ENCODE results near the gene AKAP8L. TPM values are rescaled to one million over a fixed set of nuclear protein-coding genes. Genes with fewer than 3 reads are reported as not detected.
A peak's percentile ranks its signal among the peaks of the same experiment; 100 is the strongest.

AKAP8L gene
- total RNA-seq, 4 donors from 2014 or later, result 122 to 272 (median 204) TPM

- H3K27ac ChIP-seq, result no peak overlapping the region
- TF ChIP-seq POLR2A (IDR thresholded peaks at IDR 0.05) (no peak), CTCF (IDR thresholded peaks at IDR 0.05) (no peak)
- H3K27me3 ChIP-seq, result no peaks in the 10 kb centered on the region
- intact Hi-C loops (cut with DNase I), result no loop called here
- H3K4me3 ChIP-seq (replicated peaks in 1 of 3), result no peak overlapping the region
- 89 to 92% methylated on average over 13 to 15 of the region's 15 CpGs for WGBS, 2 donors
- H3K9me3 ChIP-seq, result no peaks in the 10 kb centered on the region
- no peaks in the 10 kb centered on the region for H3K36me3 ChIP-seq
- H3K4me1 ChIP-seq, result peaks cover 6% of the 10 kb centered on the region in 2 donors
- DNase-seq, result no peak
These were observed 18.0 kb upstream of the AKAP8L start for GRCh38 chr19:15436826-15437110.

GRCh38 chr19:15436012-15436825 lies 17.4 kb upstream of the AKAP8L start:
- Histone ChIP-seq H3K4me3 (replicated peaks in 1 of 3) (no peak overlapping the region), H3K27ac (no peak overlapping the region), H3K36me3 (no peaks in the 10 kb centered on the region), H3K9me3 (no peaks in the 10 kb centered on the region), H3K4me1 (peaks cover 12% of the 10 kb centered on the region in 2 donors), H3K27me3 (no peaks in the 10 kb centered on the region)
- WGBS, 2 donors, result 93 to 94% methylated on average over 10 of the region's 10 CpGs
- no peak for TF ChIP-seq POLR2A (IDR thresholded peaks at IDR 0.05)
- TF ChIP-seq CTCF (IDR thresholded peaks at IDR 0.05), result no peak
- intact Hi-C loops (cut with DNase I), result no loop called here
- DNase-seq, result no peak

- no peak for DNase-seq
- intact Hi-C loops (cut with DNase I), result loop anchor here (2.0 kb wide), 1 partner anchor 15 kb away; the partner anchor contains the start of gene WIZ
- Histone ChIP-seq H3K36me3 (no peaks in the 10 kb centered on the region), H3K4me1 (peaks cover 16 to 23% of the 10 kb centered on the region in 2 donors), H3K27me3 (no peaks in the 10 kb centered on the region), H3K27ac (peak overlapping the region in 2 of 3 donors; percentile 63 to 85), H3K4me3 (replicated peaks in 1 of 3) (peak overlapping the region in 2 of 3 donors; percentile 53 to 58), H3K9me3 (no peaks in the 10 kb centered on the region)
- 55 to 65% methylated on average over 6 to 8 of the region's 8 CpGs for WGBS, 2 donors
- TF ChIP-seq CTCF (IDR thresholded peaks at IDR 0.05), result no peak
- no peak for TF ChIP-seq POLR2A (IDR thresholded peaks at IDR 0.05)
These were observed 14.8 kb upstream of the AKAP8L start for GRCh38 chr19:15433519-15434069.

- H3K27ac ChIP-seq, result peak overlapping the region; percentile 47 to 85 (median 63)
- peaks cover 16 to 23% of the 10 kb centered on the region in 2 donors for H3K4me1 ChIP-seq
- no peaks in the 10 kb centered on the region for H3K27me3 ChIP-seq
- intact Hi-C loops (cut with DNase I), result loop anchor here (2.0 kb wide), 1 partner anchor 16 kb away; the partner anchor contains the start of gene WIZ
- 1 to 7% methylated on average over 12 to 19 of the region's 75 CpGs for WGBS, 2 donors
- H3K4me3 ChIP-seq (replicated peaks in 1 of 3), result peak overlapping the region; percentile 44 to 58 (median 53)
- DNase-seq, result peak; percentile 89 to 92
- no peaks in the 10 kb centered on the region for H3K9me3 ChIP-seq
- TF ChIP-seq POLR2A (IDR thresholded peaks at IDR 0.05), result peak in 1 of 2 donors; percentile 57
- TF ChIP-seq CTCF (IDR thresholded peaks at IDR 0.05), result peak in 1 of 6 experiments; percentile 2
- H3K36me3 ChIP-seq, result peaks cover 0 to 2% of the 10 kb centered on the region in 2 donors
These were observed 14.1 kb upstream of the AKAP8L start for GRCh38 chr19:15432629-15433518.
